Heart left ventricle (tissue), 13 donors: Measurements from ENCODE around the gene LGI1.

ENCODE experiments used
- POLR2A ChIP-seq, 2 donors: fragments of 450-650 bp; IDR thresholded peaks; one replicate each; pipeline ENCODE4 v1.6.1; 2017; ENCODE audit warnings: antibody characterized with exemption in 2 of 2, mild to moderate bottlenecking in 2 of 2, moderate library complexity in 2 of 2
- TF ChIP-seq, protein P1 (sequence below), 12 donors: fragments of 200-600 bp; sonication (generic) in 4 of 12; IDR thresholded peaks; one replicate each; pipeline versions ENCODE4 v1.5.0 to v1.8.0; 2018 to 2022; ENCODE audit warnings: antibody characterized with exemption in 12 of 12, mild to moderate bottlenecking in 5 of 12
- donor health status: ischemic (EF 13 %, LVEDD 7.1; RV severe dilation, severe dysfunction).
- donor health status: DM: no; HTN: yes; CAD: no.
- donor health status: DM: no; HTN: no; CAD: no.
- donor health status: ischemic (EF 25% LVEDD 6.9; RV normal size, moderate dysfunction).
- donor health status: ischemic (EF 25% LVEDD 5.7; RV mildly dilated, moderate dysfunction).
- donor health status: ischemic (EF 35%, LVEDD 5.7; RV mildly dilated, moderate dysfunction).
- donor health status: nonischemic (EF 11% LVEDD 7.7; RV severe dilation, severe dysfunction).
- donor health status: DM: yes; HTN: yes; CAD: no.
- donor health status: PGD.
- donor health status: ischemic (EF 29% LVEDD 5.4; RV normal size, mild dysfunction).
- donor health status: nonischemic (EF 23%, LVEDD 6.1; RV moderate dilation, normal function).

DNA sequence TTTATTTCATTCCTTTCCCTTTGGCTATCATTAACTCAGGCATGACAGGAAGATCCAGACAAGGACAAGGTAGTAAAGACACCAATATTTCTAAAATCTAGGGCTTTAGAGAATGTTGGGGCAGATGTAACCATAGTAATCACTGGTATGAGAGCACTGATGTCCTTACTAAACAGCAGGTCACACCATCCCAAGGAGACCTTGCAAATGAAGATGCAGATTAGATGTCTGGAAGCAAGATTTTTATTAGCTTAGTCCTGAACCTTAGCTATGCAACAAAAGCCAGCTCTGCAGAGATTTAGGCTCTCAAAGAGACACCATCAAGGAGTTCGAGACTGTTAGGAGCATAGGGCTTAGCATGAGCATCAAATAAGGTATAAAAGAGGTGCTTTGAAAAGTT lies 31.7 kb upstream of the LGI1 start:
- no peak for TF ChIP-seq POLR2A (IDR thresholded peaks at IDR 0.05)
- TF ChIP-seq, protein P1, sequence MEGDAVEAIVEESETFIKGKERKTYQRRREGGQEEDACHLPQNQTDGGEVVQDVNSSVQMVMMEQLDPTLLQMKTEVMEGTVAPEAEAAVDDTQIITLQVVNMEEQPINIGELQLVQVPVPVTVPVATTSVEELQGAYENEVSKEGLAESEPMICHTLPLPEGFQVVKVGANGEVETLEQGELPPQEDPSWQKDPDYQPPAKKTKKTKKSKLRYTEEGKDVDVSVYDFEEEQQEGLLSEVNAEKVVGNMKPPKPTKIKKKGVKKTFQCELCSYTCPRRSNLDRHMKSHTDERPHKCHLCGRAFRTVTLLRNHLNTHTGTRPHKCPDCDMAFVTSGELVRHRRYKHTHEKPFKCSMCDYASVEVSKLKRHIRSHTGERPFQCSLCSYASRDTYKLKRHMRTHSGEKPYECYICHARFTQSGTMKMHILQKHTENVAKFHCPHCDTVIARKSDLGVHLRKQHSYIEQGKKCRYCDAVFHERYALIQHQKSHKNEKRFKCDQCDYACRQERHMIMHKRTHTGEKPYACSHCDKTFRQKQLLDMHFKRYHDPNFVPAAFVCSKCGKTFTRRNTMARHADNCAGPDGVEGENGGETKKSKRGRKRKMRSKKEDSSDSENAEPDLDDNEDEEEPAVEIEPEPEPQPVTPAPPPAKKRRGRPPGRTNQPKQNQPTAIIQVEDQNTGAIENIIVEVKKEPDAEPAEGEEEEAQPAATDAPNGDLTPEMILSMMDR (IDR thresholded peaks at IDR 0.05): no peak
